Superior temporal gyrus (tissue), 1 donor: ENCODE measurements around the gene ATXN1.

ENCODE experiments used
- DNase-seq: peaks from one replicate; pipeline ENCODE4 v3.0.0-alpha.2; 2016; ENCODE audit errors: extremely low spot score

The ATXN1 gene

GRCh38 chr6:16673011-16673797, 88.1 kb downstream of the ATXN1 start:
- DNase-seq, result no peak

- DNase-seq, result no peak
Observed at GRCh38 chr6:16671302-16672289, 89.7 kb downstream of the ATXN1 start.

- no peak for DNase-seq
Observed at GRCh38 chr6:16670617-16671051, 90.6 kb downstream of the ATXN1 start.

- no peak for DNase-seq
Observed at GRCh38 chr6:16670183-16670582, 91.1 kb downstream of the ATXN1 start.

- no peak for DNase-seq
Observed at GRCh38 chr6:16669227-16669626, 92.0 kb downstream of the ATXN1 start.

GRCh38 chr6:16667509-16667908, 93.8 kb downstream of the ATXN1 start:
- DNase-seq, result no peak

GRCh38 chr6:16665992-16666391, 95.3 kb downstream of the ATXN1 start:
- DNase-seq, result no peak

GRCh38 chr6:16665182-16665581, 96.1 kb downstream of the ATXN1 start:
- no peak for DNase-seq

- DNase-seq, result no peak
Observed at GRCh38 chr6:16663901-16664300, 97.4 kb downstream of the ATXN1 start.

- no peak for DNase-seq
Observed at GRCh38 chr6:16660157-16660497, 101.1 kb downstream of the ATXN1 start.

GRCh38 chr6:16659466-16660156, 101.6 kb downstream of the ATXN1 start:
- no peak for DNase-seq

- peak; percentile 23 for DNase-seq
Observed at GRCh38 chr6:16658348-16659034, 102.8 kb downstream of the ATXN1 start.

- DNase-seq, result peak; percentile 28
Observed at GRCh38 chr6:16657768-16658167, 103.5 kb downstream of the ATXN1 start.

GRCh38 chr6:16656451-16656850, 104.8 kb downstream of the ATXN1 start:
- no peak for DNase-seq

- no peak for DNase-seq
Observed at GRCh38 chr6:16654701-16655100, 106.6 kb downstream of the ATXN1 start.

GRCh38 chr6:16653226-16653625, 108.0 kb downstream of the ATXN1 start:
- DNase-seq, result no peak

GRCh38 chr6:16651871-16652270, 109.4 kb downstream of the ATXN1 start:
- DNase-seq, result peak; percentile 23

- DNase-seq, result no peak
Observed at GRCh38 chr6:16649890-16650289, 111.4 kb downstream of the ATXN1 start.

- no peak for DNase-seq
Observed at GRCh38 chr6:16649241-16649640, 112.0 kb downstream of the ATXN1 start.

GRCh38 chr6:16648003-16648402, 113.3 kb downstream of the ATXN1 start:
- DNase-seq, result no peak

GRCh38 chr6:16647422-16647821, 113.8 kb downstream of the ATXN1 start:
- no peak for DNase-seq
